Measurements from ENCODE around the gene PNLDC1.
"Not testable (repeated sequence)": the region's sequence is repeated elsewhere in the genome, so short reads cannot be mapped to it uniquely, and the experiment has no call there.

Gene PNLDC1

GRCh38 chr6:159778542-159779103 lies 21.5 kb upstream of the PNLDC1 start:
- no peak for DNase-seq (ENCODE audit: low read depth)

GRCh38 chr6:159788276-159788675 lies 11.8 kb upstream of the PNLDC1 start:
- no peak for DNase-seq (ENCODE audit: low read depth)

GRCh38 chr6:159788753-159789376 lies 11.2 kb upstream of the PNLDC1 start:
- DNase-seq (ENCODE audit: low read depth): peak; percentile 11

- DNase-seq (ENCODE audit: low read depth): peak; percentile 99
Measured at GRCh38 chr6:159789377-159790148, 10.5 kb upstream of the PNLDC1 start, which contains the start of gene TCP1. Gene TCP1 (minus strand): TSS chr6:159789602. CDS start chr6:159789468, 134 bp downstream.

GRCh38 chr6:159790149-159790955 lies 9.7 kb upstream of the PNLDC1 start, which contains the start of gene MRPL18:
Gene MRPL18 (plus strand): TSS chr6:159790467. CDS start chr6:159790588, 121 bp downstream.
- DNase-seq (ENCODE audit: low read depth): peak; percentile 86

- no peak for DNase-seq (ENCODE audit: low read depth)
Measured at GRCh38 chr6:159790956-159791598, 9.0 kb upstream of the PNLDC1 start.

GRCh38 chr6:159794976-159795375 lies 5.1 kb upstream of the PNLDC1 start:
- DNase-seq (ENCODE audit: low read depth): not testable (repeated sequence)

GRCh38 chr6:159797554-159797953 lies 2.5 kb upstream of the PNLDC1 start:
- no peak for DNase-seq (ENCODE audit: low read depth)

GRCh38 chr6:159801935-159802334 lies 1.9 kb downstream of the PNLDC1 start:
- no peak for DNase-seq (ENCODE audit: low read depth)

- DNase-seq (ENCODE audit: low read depth): no peak
Measured at GRCh38 chr6:159804504-159804903, 4.4 kb downstream of the PNLDC1 start.

- no peak for DNase-seq (ENCODE audit: low read depth)
Measured at GRCh38 chr6:159805440-159806020, 5.5 kb downstream of the PNLDC1 start.

- no peak for DNase-seq (ENCODE audit: low read depth)
Measured at GRCh38 chr6:159806021-159806458, 6.0 kb downstream of the PNLDC1 start.

GRCh38 chr6:159807150-159807858 lies 7.2 kb downstream of the PNLDC1 start:
- no peak for DNase-seq (ENCODE audit: low read depth)

GRCh38 chr6:159808647-159809046 lies 8.6 kb downstream of the PNLDC1 start:
- no peak for DNase-seq (ENCODE audit: low read depth)

- DNase-seq (ENCODE audit: low read depth): no peak
Measured at GRCh38 chr6:159809149-159809548, 9.1 kb downstream of the PNLDC1 start.

- no peak for DNase-seq (ENCODE audit: low read depth)
Measured at GRCh38 chr6:159813781-159814180, 13.7 kb downstream of the PNLDC1 start.

- no peak for DNase-seq (ENCODE audit: low read depth)
Measured at GRCh38 chr6:159815410-159815809, 15.3 kb downstream of the PNLDC1 start.

- not testable (repeated sequence) for DNase-seq (ENCODE audit: low read depth)
Measured at GRCh38 chr6:159816775-159817174, 16.7 kb downstream of the PNLDC1 start.

GRCh38 chr6:159817951-159818739 lies 18.1 kb downstream of the PNLDC1 start:
- no peak for DNase-seq (ENCODE audit: low read depth)

- DNase-seq (ENCODE audit: low read depth): no peak
Measured at GRCh38 chr6:159819098-159819497, 19.0 kb downstream of the PNLDC1 start.
